Measurements from ENCODE around the gene SNX30.
"Not testable (repeated sequence)": the region's sequence is repeated elsewhere in the genome, so short reads cannot be mapped to it uniquely, and the experiment has no call there.

SNX30 gene, protein sequence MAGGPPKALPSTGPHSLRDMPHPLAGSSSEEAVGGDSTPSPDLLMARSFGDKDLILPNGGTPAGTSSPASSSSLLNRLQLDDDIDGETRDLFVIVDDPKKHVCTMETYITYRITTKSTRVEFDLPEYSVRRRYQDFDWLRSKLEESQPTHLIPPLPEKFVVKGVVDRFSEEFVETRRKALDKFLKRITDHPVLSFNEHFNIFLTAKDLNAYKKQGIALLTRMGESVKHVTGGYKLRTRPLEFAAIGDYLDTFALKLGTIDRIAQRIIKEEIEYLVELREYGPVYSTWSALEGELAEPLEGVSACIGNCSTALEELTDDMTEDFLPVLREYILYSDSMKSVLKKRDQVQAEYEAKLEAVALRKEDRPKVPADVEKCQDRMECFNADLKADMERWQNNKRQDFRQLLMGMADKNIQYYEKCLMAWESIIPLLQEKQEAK

DNA sequence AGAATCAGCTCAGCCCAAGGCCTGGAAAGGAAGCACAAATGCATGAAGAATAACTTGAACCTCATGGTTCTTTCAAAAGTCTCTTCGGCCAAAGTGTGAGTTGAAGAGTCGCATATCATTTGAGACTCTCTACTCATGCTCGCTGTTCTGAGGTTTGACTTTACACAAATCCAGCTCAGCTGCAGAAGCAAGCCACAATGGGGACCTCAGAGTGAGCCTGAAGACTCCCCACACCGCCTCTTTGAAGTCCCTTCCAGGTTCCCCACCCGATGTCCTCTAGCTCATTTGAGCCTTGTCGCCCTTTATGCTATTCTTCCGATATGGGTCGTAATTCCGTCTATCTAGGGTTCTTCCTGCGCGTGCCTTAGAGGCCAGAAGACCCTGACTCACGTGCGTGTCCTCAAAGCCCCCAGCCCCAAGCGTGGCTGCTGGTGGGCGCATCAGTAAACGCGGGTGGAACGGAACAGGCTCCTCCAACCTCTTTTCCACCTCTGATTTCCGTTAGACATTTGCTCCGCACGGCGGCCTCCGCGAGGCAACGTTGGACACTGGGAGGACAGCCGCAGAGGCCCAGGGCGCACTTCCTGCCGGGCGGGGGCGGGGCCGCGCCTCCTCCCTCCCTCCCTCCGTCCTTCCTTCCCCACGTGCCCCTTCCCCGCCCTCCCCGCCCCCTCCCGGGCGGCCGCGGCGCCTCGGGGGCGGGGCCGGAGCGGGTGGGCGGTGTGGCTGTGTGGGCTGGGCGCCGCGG is at the start of gene SNX30:
SNX30 (plus strand) TSS at position 745 of the 748 bp plus-strand sequence. CDS start 242 bp downstream, outside the sequence.
- DNase-seq: peak; percentile 96

- DNase-seq: no peak
Measured at GRCh38 chr9:112703304-112703703, 47.3 kb upstream of the SNX30 start.

GRCh38 chr9:112705768-112706427 is 44.7 kb upstream of the SNX30 start:
- peak; percentile 60 for DNase-seq

- no peak for DNase-seq
Measured at GRCh38 chr9:112711050-112711689, 39.4 kb upstream of the SNX30 start.

DNA sequence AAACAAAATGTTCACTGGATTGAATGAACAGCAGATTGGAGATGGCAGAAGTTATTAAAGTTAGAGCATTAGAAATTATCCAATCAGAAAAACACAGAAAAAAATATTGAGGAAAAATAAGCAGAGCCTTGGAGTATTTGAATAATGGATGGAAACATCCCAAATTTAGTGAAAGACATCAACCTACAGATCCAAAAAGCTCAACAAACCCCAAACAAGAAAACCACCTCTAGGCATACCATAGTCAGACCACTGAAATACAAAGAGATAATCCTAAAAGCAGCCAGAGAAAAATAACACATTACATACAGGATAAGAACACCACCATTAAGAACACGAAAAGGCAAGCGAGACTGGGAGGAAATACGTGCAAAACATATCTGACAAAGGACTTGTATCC is 37.9 kb upstream of the SNX30 start:
- DNase-seq: no peak

DNA sequence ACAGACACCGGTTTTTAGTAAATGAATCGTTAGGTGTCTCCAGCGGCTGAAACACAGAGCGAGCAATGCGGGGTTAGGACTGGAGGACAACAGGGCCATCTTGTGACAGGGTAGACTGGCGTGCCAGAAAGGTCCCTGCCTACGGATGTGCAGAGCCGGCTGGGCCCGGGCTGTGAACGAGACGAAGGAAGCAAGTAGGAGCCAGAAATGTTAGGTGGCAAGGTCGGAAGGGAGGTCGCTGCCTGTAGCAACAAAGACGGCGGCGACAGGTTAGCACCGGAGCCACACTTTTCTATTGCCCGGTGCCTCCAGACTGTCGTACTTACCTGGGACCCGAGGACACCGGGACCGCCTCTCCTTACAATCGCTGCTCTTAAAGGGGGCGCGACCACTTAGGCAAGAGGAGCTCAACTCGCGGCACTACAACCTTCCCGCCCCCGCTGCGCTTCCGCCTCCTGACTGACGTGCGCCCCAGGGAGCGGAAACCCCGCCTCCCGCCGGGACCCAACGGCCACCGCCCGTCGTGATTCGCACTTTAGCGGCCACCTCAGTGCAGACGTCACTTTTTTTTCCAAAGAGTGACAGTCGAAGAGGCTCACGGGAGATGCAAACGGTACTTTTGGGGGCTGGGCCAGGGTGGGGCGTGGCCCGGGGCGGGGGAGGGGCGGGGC is 32.8 kb upstream of the SNX30 start, which contains the start of gene INIP:
INIP (minus strand) TSS at position 457 of the 671 bp plus-strand sequence. CDS start 1,632 bp downstream, outside the sequence.
- peak; percentile 99 for DNase-seq

DNA sequence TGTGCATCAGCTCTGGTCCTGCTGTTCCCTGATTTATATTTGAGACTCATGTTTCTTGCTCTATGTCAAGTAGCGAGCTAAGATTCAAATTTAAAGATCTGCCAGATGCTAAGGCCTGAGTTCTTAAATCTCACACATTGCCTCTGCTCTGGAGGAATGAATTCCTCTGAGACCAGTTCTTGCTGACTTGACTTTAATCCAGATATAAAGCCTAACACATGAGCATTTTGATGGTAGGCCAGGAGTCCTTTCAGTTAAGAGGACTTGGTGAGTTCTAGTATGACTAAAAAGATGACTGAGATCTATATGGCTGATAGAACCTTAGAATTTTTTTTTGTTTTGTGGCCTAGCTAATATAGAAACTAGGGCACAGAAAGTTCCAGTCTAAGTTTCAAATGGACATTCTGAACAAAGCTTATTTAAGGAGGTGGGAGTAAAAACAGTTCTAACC is 31.3 kb upstream of the SNX30 start:
- DNase-seq: no peak

- no peak for DNase-seq
Measured at GRCh38 chr9:112719696-112720095, 30.9 kb upstream of the SNX30 start.

DNA sequence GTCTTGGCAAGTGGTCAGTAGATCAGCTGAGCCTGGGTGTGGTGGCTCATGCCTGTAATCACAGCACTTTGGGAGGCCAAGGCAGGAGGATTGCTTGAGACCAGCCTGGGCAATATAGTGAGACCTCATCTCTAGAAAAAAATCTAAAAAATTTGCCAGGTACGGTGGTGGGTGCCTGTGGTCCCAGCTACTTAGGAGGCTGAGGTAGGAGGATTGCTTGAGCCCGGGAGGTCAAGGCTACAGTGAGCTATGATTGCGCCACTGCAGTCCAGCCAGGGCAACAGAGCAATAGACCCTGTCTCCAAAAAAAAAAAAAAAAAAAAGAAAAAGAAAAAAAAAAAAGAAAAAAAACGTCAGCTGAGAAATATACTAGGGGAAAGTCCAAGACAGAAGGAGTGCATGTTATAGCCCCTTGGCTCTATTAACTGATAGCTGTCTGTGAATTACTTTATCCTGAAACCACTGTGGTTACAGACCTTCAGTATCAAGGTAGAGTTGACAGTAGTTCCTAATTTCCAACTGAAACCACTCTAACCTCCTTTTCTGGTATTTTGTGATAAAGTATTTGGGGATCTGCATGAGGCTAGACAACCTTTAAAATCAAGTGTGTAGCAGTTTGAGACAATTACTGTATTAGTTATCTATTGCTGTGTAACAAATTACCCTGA is 30.3 kb upstream of the SNX30 start:
- DNase-seq: no peak

DNA sequence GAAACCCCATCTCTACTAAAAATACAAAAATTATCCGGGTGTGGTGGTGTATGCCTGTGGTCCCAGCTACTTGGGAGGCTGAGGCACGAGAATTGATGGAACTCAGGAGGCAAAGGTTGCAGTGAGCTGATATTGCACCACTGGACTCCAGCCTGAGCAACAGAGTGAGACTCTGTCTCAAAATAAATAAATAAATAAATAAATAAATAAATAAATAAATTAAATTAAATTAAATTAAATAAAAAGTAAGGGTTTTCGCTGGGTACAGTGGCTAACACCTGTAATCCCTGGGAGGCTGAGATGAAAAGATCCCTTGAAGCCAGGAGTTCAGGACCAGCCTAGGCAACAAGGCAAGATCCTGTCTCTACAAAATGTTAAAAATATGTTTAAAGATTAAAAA is 27.8 kb upstream of the SNX30 start:
- not testable (repeated sequence) for DNase-seq

- no peak for DNase-seq
Measured at GRCh38 chr9:112725961-112726360, 24.6 kb upstream of the SNX30 start.

GRCh38 chr9:112726428-112726827 is 24.1 kb upstream of the SNX30 start:
- DNase-seq: no peak

DNA sequence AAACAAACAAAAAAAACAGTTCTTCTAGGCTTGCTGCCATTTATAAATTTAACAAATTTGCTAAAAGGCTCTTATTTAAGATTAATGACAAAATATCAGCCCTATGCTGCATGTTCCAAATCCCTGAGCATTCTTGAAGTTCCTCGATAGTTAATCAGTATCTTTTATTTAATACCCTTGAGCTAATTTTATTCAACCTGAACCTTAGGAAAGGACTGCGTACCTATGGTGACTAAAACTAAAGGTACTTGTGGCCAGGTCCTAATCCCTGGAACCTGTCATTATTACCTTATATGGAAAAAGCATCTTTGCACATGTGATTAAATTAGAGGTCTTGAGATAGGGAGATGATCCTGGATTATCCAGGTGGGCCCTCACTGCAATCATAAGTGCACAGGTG is 22.2 kb upstream of the SNX30 start:
- DNase-seq: no peak

- DNase-seq: no peak
Measured at GRCh38 chr9:112731971-112732370, 18.6 kb upstream of the SNX30 start.

DNA sequence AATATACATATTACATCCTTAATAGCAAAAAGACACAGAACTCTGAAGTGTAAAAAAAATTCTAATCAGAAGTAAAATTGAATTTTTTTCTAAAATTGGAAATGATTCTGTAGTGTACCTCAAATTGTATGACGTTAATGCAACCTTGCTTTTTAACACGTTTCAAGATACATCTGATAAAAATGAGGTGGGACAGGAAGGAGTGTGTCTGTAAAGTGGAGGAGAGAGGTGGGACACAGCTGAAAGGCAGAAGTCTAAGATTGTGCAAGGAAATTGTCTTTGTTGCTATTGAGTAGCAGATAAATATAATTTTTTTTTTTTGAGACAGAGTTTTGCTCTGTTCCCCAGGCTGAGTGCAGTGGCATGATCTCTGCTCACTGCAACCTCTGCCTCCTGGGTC is 15.7 kb upstream of the SNX30 start:
- DNase-seq: no peak

DNA sequence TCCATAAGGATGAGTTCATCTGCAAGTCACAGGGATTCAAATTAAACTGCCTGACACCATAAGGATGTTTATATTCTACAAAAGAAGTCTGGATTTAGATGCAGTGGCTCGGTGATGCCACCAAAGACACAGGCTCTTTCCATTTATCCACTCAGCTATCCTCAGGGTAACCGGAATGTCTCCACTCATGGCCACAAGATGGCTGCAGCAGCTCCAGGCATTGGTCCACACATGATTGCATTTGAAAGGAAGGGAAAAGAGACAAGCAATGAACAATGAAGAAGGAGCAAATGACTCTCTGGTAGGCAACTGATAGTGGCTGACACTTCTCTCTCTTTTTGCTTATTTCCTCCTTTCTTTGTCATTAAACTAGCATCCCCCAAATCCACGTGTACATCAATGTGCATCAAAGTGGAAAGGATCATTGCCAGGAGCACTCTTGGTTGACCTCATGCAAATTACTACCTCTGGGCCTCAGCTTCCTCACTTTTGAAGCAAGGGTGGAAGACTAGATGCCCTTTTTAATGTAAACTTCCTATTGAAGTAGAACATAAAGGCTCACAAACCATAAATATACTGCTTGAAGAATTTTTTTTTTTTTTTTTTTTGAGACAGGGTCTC is 7.2 kb upstream of the SNX30 start:
- DNase-seq: no peak

DNA sequence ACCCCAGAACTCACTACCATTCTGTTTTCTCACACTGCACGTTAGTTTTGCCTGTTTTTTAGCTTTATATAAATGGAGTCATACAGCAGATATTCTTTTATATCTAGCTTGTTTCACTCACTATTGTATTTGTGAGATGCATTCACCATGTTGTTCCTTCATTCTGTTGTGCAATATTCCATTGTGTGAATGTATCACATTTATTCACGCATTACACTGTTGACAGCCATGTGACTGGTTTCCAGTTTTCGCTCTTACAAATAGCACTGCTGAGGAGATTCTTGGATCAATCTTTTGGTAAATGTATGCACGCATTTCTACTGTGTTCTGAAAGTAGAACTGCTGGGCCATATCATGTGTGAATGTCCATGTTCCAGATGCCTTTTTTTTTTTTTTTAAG is 6.4 kb upstream of the SNX30 start:
- DNase-seq: no peak

DNA sequence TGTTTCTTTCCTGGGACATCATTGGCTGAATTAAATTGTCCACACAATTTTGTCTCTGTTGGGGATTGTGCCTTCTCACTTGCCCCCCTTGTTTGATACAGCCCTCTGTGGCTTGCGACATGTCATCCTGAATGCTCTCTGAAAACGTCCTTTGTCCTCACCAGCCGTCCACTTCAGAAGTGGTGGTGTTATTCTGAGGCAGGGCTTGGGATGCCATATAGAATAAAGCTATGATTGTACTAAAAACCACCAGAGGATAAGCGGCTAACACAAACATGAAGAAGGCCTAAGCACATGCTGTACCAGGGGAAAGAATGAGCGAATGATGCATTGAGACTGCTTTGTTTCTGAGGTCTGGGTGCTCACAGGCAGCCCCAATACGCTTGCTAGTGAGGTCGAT is 3.5 kb upstream of the SNX30 start:
- DNase-seq: no peak

DNA sequence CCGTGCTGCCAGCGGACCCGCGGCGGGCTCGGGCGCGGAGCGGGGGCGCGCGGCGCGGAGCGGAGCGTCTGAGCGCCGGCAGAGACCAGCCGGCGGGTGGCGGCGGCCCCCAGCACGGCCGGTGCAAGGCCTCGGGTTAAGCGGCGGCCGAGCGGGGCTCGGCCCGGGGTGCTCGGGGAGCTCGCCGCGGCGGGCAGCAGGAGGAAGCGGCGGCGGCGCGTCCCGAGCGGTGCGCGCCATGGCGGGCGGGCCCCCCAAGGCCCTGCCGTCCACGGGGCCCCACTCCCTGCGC is 150 bp downstream of the SNX30 start:
- DNase-seq: no peak

DNA sequence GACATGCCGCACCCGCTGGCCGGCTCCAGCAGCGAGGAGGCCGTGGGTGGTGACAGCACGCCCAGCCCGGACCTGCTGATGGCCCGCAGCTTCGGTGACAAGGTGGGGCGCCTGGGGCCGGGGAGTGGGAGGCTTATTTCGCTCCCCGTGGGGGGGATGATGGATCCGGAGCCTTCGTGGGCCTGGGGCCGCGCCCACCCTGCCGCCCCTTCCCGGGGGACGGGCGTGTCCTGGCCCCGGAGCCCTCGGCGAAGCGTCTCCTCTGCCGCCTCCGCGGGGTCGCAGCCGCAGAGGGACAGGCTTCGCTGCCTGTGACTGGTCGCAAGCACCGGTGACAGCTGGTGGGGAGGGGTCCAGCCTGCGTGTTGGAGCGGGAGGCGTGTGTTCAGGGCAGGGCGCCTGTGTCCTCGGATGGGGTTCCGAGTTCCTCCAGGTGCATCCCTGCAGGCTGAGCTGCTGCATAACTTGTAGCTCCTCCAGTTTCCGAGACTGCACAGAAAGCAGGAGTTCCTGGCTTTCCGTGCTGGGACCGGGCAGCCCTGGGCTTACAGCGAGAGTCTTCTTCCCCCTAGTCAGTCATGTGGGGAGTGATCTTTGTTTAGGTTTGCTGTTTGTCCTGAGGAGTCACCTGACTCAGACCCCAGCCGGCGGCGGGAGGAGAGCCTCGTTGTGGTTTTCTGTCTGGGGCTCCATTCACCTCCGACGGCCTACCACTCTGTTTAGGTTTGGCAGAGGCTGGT is 666 bp downstream of the SNX30 start:
- DNase-seq: peak; percentile 96

All from islet precursor cell (in vitro differentiated cells).